GM12873 (cell line): ENCODE results near the gene TMEM256.

Experiments
- TF ChIP-seq, protein P1 (sequence below): IDR thresholded peaks from 2 replicates; pipeline ENCODE4 v1.5.1; 2012; ENCODE audit warnings: low read depth, mild to moderate bottlenecking, moderate library complexity, low read length, control low read depth; ENCODE audit not compliant: insufficient read depth; ENCODE audit errors: missing control alignments

The TMEM256 gene

DNA sequence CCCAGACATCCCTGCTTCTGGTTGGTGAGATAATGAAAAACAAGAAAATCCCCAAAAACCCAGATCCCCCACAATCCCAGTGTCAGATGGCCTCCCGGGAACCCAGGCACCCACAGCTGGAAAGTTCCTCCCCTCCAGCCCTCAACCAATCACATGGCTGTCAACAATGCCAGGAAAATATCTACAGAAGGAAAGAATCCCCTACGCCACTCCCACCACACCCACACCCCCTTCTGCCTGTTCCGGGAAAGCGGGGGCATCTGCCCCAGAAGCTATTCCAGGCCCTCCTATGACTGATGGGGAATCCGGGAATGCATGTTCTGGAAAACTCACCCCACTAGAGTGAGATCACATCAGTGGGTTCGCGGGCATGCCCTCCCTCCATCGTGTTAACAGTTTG lies 47.1 kb downstream of the TMEM256 start:
- TF ChIP-seq, protein P1, sequence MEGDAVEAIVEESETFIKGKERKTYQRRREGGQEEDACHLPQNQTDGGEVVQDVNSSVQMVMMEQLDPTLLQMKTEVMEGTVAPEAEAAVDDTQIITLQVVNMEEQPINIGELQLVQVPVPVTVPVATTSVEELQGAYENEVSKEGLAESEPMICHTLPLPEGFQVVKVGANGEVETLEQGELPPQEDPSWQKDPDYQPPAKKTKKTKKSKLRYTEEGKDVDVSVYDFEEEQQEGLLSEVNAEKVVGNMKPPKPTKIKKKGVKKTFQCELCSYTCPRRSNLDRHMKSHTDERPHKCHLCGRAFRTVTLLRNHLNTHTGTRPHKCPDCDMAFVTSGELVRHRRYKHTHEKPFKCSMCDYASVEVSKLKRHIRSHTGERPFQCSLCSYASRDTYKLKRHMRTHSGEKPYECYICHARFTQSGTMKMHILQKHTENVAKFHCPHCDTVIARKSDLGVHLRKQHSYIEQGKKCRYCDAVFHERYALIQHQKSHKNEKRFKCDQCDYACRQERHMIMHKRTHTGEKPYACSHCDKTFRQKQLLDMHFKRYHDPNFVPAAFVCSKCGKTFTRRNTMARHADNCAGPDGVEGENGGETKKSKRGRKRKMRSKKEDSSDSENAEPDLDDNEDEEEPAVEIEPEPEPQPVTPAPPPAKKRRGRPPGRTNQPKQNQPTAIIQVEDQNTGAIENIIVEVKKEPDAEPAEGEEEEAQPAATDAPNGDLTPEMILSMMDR = no peak

DNA sequence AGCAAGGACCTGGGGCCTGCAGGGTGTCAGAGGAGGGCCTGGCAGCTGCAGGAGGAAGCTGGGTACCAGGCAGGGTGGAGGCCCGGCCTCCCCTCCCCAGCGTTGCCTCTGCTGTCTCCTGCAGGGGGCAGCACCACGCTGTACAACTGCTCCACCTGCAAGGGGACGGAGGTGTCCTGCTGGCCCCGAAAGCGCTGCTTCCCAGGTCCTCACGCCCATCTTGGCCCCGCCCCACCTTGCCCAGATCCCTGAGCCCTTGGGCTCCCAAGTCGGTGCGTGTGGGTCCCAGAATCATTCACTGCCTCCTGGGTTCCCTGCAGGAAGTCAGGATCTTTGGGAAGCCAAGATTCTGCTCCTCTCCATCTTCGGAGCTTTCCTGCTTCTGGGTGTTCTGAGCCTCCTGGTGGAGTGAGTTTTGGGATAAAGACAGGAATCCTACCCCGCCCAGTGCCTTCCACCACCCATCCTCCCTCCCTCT lies 47.8 kb downstream of the TMEM256 start:
- TF ChIP-seq, protein P1 = peak; percentile 97

DNA sequence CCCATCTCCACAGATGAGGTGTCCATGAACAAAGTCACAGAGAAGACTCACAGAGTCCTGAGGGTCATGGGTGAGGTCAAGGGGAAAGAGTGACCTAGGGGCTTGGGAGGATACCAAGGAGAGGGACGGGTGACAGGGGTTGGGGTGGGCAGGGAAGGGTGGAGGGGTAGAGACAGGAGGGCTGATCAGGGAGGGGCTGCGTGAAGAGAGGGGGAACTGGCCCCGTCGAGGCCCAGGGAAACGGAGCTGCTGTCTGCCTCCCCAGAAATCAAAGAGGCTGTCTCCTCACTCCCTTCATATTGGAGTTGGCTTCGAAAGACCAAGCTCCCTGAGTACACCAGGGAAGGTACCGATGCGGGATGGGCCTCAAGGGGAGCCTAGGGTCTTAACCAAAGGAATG lies 48.3 kb downstream of the TMEM256 start:
- TF ChIP-seq, protein P1 = no peak

DNA sequence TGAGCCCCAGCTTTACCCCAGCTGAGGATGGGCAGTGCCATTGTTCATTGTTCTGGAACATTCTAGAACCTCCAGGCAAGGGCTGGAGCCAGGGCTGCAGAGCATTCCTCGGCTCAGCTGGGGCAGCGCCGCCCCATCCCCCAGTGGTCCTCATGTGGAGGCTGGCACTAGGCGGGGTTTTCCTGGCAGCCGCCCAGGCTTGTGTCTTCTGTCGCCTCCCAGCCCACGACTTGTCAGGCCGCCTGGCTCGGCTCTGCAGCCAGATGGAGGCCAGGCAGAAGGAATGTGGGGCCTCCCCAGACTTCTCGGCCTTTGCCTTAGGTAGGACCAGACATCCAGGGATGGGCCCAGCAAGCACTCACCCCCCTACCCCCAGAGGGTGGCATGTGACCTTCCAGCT lies 48.8 kb downstream of the TMEM256 start, which contains the start of gene TMEM95:
Gene TMEM95, plus strand, starts transcription at position 104 of the 400 bp plus-strand sequence. Its CDS starts 49 bp downstream, at position 153.
- TF ChIP-seq, protein P1 = no peak

DNA sequence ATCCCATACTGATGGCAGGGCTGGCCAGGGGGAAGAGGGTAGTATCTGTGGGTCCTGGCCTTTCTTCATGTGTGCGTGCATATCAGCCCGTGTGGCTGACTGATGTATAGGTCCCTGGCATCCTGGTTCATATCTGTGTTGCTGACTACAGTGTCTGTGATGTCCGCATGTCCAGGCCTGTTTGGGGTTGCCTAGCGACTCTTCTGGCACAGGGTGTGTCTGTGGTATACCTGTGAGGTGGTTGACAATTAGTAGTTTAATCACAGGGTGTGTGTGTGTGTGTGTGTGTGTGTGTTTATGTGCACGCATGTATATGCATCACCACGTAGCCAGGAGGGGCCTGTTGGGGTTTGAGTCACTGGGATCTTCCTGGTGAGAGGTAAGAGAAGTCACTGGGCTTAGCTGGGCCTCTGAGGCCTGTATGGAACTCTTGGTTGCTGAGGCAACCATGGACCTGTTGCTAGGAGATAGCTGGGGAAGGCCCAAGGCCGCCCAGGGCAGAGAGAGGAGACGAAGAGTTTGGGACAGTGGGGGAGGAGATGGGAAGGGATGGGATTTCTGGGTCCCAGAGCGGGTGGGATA lies 49.5 kb downstream of the TMEM256 start:
- TF ChIP-seq, protein P1 = no peak
